Naive thymus-derived CD4-positive, alpha-beta T cell (primary cell): ENCODE measurements around the gene PTGES2. TPM values are rescaled to one million over a fixed set of nuclear protein-coding genes. Genes with fewer than 3 reads are reported as not detected.

Source experiments
- ATAC-seq: fragments of 150-1000 bp; cut with Tn5 transposase; 2 replicates; pipeline ENCODE4 v1.10.0; 2021; ENCODE audit warnings: mild to moderate bottlenecking, moderate library complexity
- CTCF ChIA-PET: fragments of 350-600 bp; sonication (Branson Sonifier 250); formaldehyde crosslinking; loops from one replicate; lab custom pipeline; 2021; ENCODE audit warnings: antibody characterized with exemption; lab: Charles Lee
- POLR2A ChIA-PET: fragments of 350-600 bp; sonication (Branson Sonifier 250); formaldehyde crosslinking; loops from one replicate; lab custom pipeline; 2021; ENCODE audit warnings: antibody characterized with exemption, inconsistent platforms; lab: Charles Lee
- DNase-seq, 9 donors: peaks; one replicate each; pipeline versions ENCODE4 v3.0.0 to v3.0.0-alpha.2; 2020 to 2022; ENCODE audit warnings: mixed read lengths in 1 of 9
- H3K27ac ChIP-seq: one replicate; pipeline ENCODE4 v1.7.0; 2013; ENCODE audit warnings: mild to moderate bottlenecking, low read depth, low read length, moderate library complexity
- H3K27me3 ChIP-seq, 2 donors: one replicate each; pipeline ENCODE4 v1.7.0; 2013; ENCODE audit warnings: low read length in 2 of 2, mild to moderate bottlenecking in 2 of 2, moderate library complexity in 2 of 2; ENCODE audit not compliant: control insufficient read depth in 2 of 2, insufficient read depth in 2 of 2
- H3K36me3 ChIP-seq, 3 experiments: 1 replicate in 2 of 3; 2 replicates in 1 of 3; pipeline ENCODE4 v1.7.0; 2013; ENCODE audit warnings: low read length in 3 of 3, mild to moderate bottlenecking in 3 of 3, moderate library complexity in 1 of 3; ENCODE audit not compliant: insufficient read depth in 3 of 3, control insufficient read depth in 2 of 3
- H3K4me1 ChIP-seq, 2 donors: one replicate each; pipeline ENCODE4 v1.7.0; 2013; ENCODE audit warnings: low read length in 2 of 2, mild to moderate bottlenecking in 2 of 2, moderate library complexity in 1 of 2; ENCODE audit not compliant: control insufficient read depth in 2 of 2, insufficient read depth in 2 of 2
- H3K4me3 ChIP-seq: 2 replicates; pipeline ENCODE4 v1.7.0; 2013; ENCODE audit warnings: mild to moderate bottlenecking, low read length
- H3K9me3 ChIP-seq, 3 experiments: 1 replicate in 2 of 3; 2 replicates in 1 of 3; pipeline ENCODE4 v1.7.0; 2013; ENCODE audit warnings: low read length in 3 of 3; ENCODE audit not compliant: control insufficient read depth in 2 of 3
- H3K27ac Mint-ChIP-seq, 9 donors: one replicate each; pipeline ENCODE4 v1.8.0; 2020 to 2022; ENCODE audit warnings: mixed read lengths in 9 of 9, mild to moderate bottlenecking in 8 of 9, moderate library complexity in 5 of 9, inconsistent platforms in 2 of 9
- H3K27me3 Mint-ChIP-seq, 5 donors: one replicate each; pipeline ENCODE4 v1.8.0; 2021 to 2022; ENCODE audit warnings: mixed read lengths in 5 of 5, mild to moderate bottlenecking in 1 of 5
- H3K36me3 Mint-ChIP-seq, 5 donors: one replicate each; pipeline ENCODE4 v1.8.0; 2020 to 2022; ENCODE audit warnings: mixed read lengths in 5 of 5, mild to moderate bottlenecking in 3 of 5, inconsistent platforms in 1 of 5
- H3K4me1 Mint-ChIP-seq, 7 donors: one replicate each; pipeline ENCODE4 v1.8.0; 2020 to 2022; ENCODE audit warnings: mixed read lengths in 7 of 7, mild to moderate bottlenecking in 3 of 7, inconsistent platforms in 1 of 7
- H3K4me3 Mint-ChIP-seq, 10 donors: one replicate each; pipeline ENCODE4 v1.8.0; 2020 to 2022; ENCODE audit warnings: mild to moderate bottlenecking in 10 of 10, mixed read lengths in 10 of 10, moderate library complexity in 6 of 10, inconsistent platforms in 2 of 10
- H3K9me3 Mint-ChIP-seq, 11 donors: one replicate each; pipeline ENCODE4 v1.8.0; 2020 to 2022; ENCODE audit warnings: mixed read lengths in 11 of 11, mild to moderate bottlenecking in 4 of 11, inconsistent platforms in 1 of 11, moderate library complexity in 1 of 11
- intact Hi-C, 2 donors: fragments of 100-400 bp; cut with micrococcal nuclease; formaldehyde crosslinking; loops; one replicate each; pipeline ENCODE4 v1.15.1; 2023
- polyA plus RNA-seq, 2 donors: library from polyadenylated mRNA; unstranded; fragments of 300-500 nt; fragmentation: Illumina TruSeq; gene quantifications; one replicate each; pipeline ENCODE4 v1.2.3, GENCODE V29; 2021
- total RNA-seq, 6 experiments: library from RNA in 5 of 6; stranded (reverse) in 5 of 6; gene quantifications; 1 replicate in 5 of 6; 2 replicates in 1 of 6; pipeline ENCODE4 v1.2.3 and lab custom pipeline; 2021 to 2026

Gene PTGES2
- total and polyA plus RNA-seq, 7 experiments from 2014 or later: 32.3 to 70.8 (median 60.8) TPM

GRCh38 chr9:128121466-128121810 is 6.1 kb downstream of the PTGES2 start:
- H3K4me1 Mint-ChIP-seq: peaks cover 20 to 33% (median 24%) of the 10 kb centered on the region in 7 donors
- no peak for ATAC-seq
- no peaks in the 10 kb centered on the region for H3K27me3 ChIP-seq
- H3K4me1 ChIP-seq: peaks cover 15% of the 10 kb centered on the region in 2 donors
- CTCF ChIA-PET: no interaction called here
- no peak overlapping the region for H3K4me3 ChIP-seq
- no peak overlapping the region for H3K27ac Mint-ChIP-seq
- H3K9me3 Mint-ChIP-seq: peaks cover 0 to 3% (median 0%) of the 10 kb centered on the region in 11 donors
- POLR2A ChIA-PET: no interaction called here
- peaks cover 0 to 52% (median 0%) of the 10 kb centered on the region in 3 experiments for H3K36me3 ChIP-seq
- no peaks in the 10 kb centered on the region for H3K27me3 Mint-ChIP-seq
- no peak for DNase-seq
- H3K9me3 ChIP-seq: no peaks in the 10 kb centered on the region
- peak overlapping the region in 1 of 10 donors; percentile 53 for H3K4me3 Mint-ChIP-seq
- H3K27ac ChIP-seq: no peak overlapping the region
- peaks cover 0 to 4% (median 0%) of the 10 kb centered on the region in 5 donors for H3K36me3 Mint-ChIP-seq
- intact Hi-C loops: loop anchor here in 1 of 2 donors (10.0 kb wide), 1 partner anchor 347 kb away; the partner anchor contains the start of gene SH2D3C

GRCh38 chr9:128120741-128121465 is 6.6 kb downstream of the PTGES2 start:
- no peak for ATAC-seq
- no peak overlapping the region for H3K27ac Mint-ChIP-seq

DNA sequence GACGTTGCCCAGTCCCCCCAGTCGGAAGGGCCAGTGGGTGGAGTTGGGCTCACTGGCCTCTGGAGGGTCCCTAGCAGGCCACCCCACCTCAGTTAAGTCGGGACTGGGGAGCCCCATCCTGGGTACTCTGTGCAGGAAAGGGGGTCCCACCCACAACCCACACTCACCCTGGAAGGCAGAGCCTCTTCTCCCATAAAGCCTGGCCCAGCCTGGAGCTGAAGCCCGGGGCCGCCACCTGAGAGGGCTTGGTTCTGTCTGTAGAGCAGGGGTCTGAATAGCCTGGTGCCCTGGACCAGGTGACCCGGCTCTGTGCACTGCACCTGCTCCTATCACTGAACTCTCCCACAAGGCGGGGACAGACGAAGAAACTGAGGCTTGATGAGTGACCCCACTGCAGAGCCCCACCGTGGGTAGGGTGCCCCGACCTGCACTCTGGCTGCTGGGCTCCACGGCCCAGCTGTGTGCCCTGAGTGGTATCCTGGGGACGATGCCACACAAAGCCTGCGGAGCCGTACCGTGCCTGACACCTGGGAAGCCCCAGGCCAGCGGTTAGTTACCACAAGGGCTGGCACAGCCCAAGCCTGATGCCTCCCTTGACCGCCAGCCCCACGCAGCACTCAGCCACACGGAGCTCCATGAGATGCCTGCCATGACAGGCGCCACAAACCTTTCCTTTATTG is 7.3 kb downstream of the PTGES2 start:
- H3K4me1 Mint-ChIP-seq: peaks cover 11 to 21% (median 12%) of the 10 kb centered on the region in 7 donors
- POLR2A ChIA-PET: interaction anchor here (0.5 kb wide), 1 partner anchor 462 kb away, joined by 3 read pairs; no protein-coding TSS in a partner anchor
- peaks cover 0 to 4% (median 0%) of the 10 kb centered on the region in 5 donors for H3K36me3 Mint-ChIP-seq
- DNase-seq (peak in 1 of 9 donors; percentile 7), ATAC-seq (no peak)
- Histone ChIP-seq H3K4me3 (no peak overlapping the region), H3K36me3 (peaks cover 0 to 58% (median 0%) of the 10 kb centered on the region in 3 experiments), H3K27me3 (no peaks in the 10 kb centered on the region), H3K4me1 (peaks cover 3 to 7% of the 10 kb centered on the region in 2 donors), H3K27ac (no peak overlapping the region), H3K9me3 (no peaks in the 10 kb centered on the region)
- peaks cover 0 to 3% (median 0%) of the 10 kb centered on the region in 11 donors for H3K9me3 Mint-ChIP-seq
- CTCF ChIA-PET: interaction anchor here (0.6 to 1.1 kb wide), 3 partner anchors 9 to 120 kb away, joined by 3 to 4 read pairs (median 4); no protein-coding TSS in a partner anchor
- H3K27ac Mint-ChIP-seq: no peak overlapping the region
- H3K4me3 Mint-ChIP-seq: no peak overlapping the region
- intact Hi-C loops: loop anchor here in 1 of 2 donors (10.0 kb wide), 1 partner anchor 345 kb away; the partner anchor contains the start of gene SH2D3C
- H3K27me3 Mint-ChIP-seq: no peaks in the 10 kb centered on the region

More at GRCh38 chr9:128120741-128121465, 6.6 kb downstream of the PTGES2 start:
- H3K4me1 ChIP-seq: peaks cover 10% of the 10 kb centered on the region in 2 donors
- H3K4me1 Mint-ChIP-seq: peaks cover 18 to 28% (median 19%) of the 10 kb centered on the region in 7 donors
- no peak overlapping the region for H3K27ac ChIP-seq
- no peaks in the 10 kb centered on the region for H3K27me3 ChIP-seq
- H3K9me3 ChIP-seq: no peaks in the 10 kb centered on the region
- H3K4me3 Mint-ChIP-seq: no peak overlapping the region
- POLR2A ChIA-PET: interaction anchor here (0.5 kb wide), 1 partner anchor 461 kb away, joined by 3 read pairs; no protein-coding TSS in a partner anchor
- intact Hi-C loops: loop anchor here in 1 of 2 donors (10.0 kb wide), 1 partner anchor 346 kb away; the partner anchor contains the start of gene SH2D3C
- peaks cover 0 to 3% (median 0%) of the 10 kb centered on the region in 11 donors for H3K9me3 Mint-ChIP-seq
- H3K27me3 Mint-ChIP-seq: no peaks in the 10 kb centered on the region
- H3K4me3 ChIP-seq: no peak overlapping the region
- H3K36me3 ChIP-seq: peaks cover 0 to 53% (median 0%) of the 10 kb centered on the region in 3 experiments
- CTCF ChIA-PET: interaction anchor here (1.1 kb wide), 1 partner anchor 8 kb away, joined by 4 read pairs; no protein-coding TSS in a partner anchor
- peaks cover 0 to 4% (median 0%) of the 10 kb centered on the region in 5 donors for H3K36me3 Mint-ChIP-seq
- no peak for DNase-seq

GRCh38 chr9:128118971-128119665 is 8.4 kb downstream of the PTGES2 start:
- Mint-ChIP-seq H3K27ac (no peak overlapping the region), H3K4me1 (peaks cover 6 to 14% (median 7%) of the 10 kb centered on the region in 7 donors)
- intact Hi-C loops: loop anchor here in 1 of 2 donors (5.0 kb wide), 2 partner anchors 38 to 82 kb away; no protein-coding TSS in a partner anchor

DNA sequence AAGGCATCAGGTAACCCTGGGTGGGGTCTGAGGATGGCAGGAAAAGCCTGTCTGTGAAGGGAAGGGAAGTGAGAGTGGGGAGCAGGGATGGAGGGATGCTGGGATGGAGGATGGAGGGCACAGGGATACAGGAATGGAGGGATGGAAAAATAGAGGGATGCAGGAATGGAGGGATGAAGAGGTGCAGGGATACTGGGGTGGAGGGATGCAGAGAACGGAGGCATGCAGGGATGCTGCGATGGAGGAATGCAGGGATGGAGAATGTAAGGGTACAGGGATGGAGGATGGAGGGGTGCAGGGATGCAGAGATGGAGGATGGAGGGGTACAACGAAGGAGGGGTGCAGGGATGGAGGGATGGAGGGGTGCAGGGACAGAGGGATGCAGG is 9.1 kb downstream of the PTGES2 start:
- Mint-ChIP-seq H3K27me3 (no peaks in the 10 kb centered on the region), H3K4me3 (no peak overlapping the region), H3K9me3 (peaks cover 0 to 3% (median 0%) of the 10 kb centered on the region in 11 donors), H3K27ac (no peak overlapping the region), H3K4me1 (peaks cover 6 to 13% (median 7%) of the 10 kb centered on the region in 7 donors), H3K36me3 (peaks cover 0 to 3% (median 3%) of the 10 kb centered on the region in 5 donors)
- CTCF ChIA-PET: interaction anchor here (0.6 to 1.8 kb wide), 6 partner anchors 10 to 621 kb away, joined by 3 to 13 read pairs (median 4); no protein-coding TSS in a partner anchor
- H3K36me3 ChIP-seq: peaks cover 0 to 58% (median 4%) of the 10 kb centered on the region in 3 experiments
- H3K27me3 ChIP-seq: no peaks in the 10 kb centered on the region
- intact Hi-C loops: loop anchor here in 1 of 2 donors (5.0 kb wide), 2 partner anchors 39 to 81 kb away; no protein-coding TSS in a partner anchor
- ATAC-seq: no peak
- H3K27ac ChIP-seq: no peak overlapping the region
- peak in 1 of 9 donors; percentile 5 for DNase-seq
- POLR2A ChIA-PET: interaction anchor here (0.7 to 1.7 kb wide), 4 partner anchors 29 to 212 kb away, joined by 3 to 5 read pairs (median 4); partner anchors contain the start of gene BBLN
- no peaks in the 10 kb centered on the region for H3K9me3 ChIP-seq
- H3K4me1 ChIP-seq: peaks cover 0 to 7% of the 10 kb centered on the region in 2 donors
- no peak overlapping the region for H3K4me3 ChIP-seq

More at GRCh38 chr9:128118971-128119665, 8.4 kb downstream of the PTGES2 start:
- H3K36me3 ChIP-seq: peaks cover 0 to 58% (median 3%) of the 10 kb centered on the region in 3 experiments
- H3K4me3 Mint-ChIP-seq: no peak overlapping the region
- H3K36me3 Mint-ChIP-seq: peaks cover 0 to 4% (median 0%) of the 10 kb centered on the region in 5 donors
- H3K27me3 ChIP-seq: no peaks in the 10 kb centered on the region
- no peak overlapping the region for H3K27ac ChIP-seq
- no peak for ATAC-seq
- H3K4me1 ChIP-seq: peaks cover 0 to 7% of the 10 kb centered on the region in 2 donors
- H3K27me3 Mint-ChIP-seq: no peaks in the 10 kb centered on the region
- CTCF ChIA-PET: interaction anchor here (0.6 to 1.1 kb wide), 3 partner anchors 10 to 119 kb away, joined by 3 to 4 read pairs (median 4); no protein-coding TSS in a partner anchor
- DNase-seq: no peak
- peaks cover 0 to 3% (median 0%) of the 10 kb centered on the region in 11 donors for H3K9me3 Mint-ChIP-seq
- POLR2A ChIA-PET: interaction anchor here (0.6 kb wide), 1 partner anchor 9 kb away, joined by 3 read pairs; no protein-coding TSS in a partner anchor
- H3K9me3 ChIP-seq: no peaks in the 10 kb centered on the region
- H3K4me3 ChIP-seq: no peak overlapping the region
